Peyer's patch (tissue), 4 donors: ENCODE results near the gene RNF166.

Source experiments
- CTCF ChIP-seq, 6 experiments: fragments of 450-650 bp in 4 of 6; fragments of 200-600 bp in 2 of 6; sonication (generic) in 1 of 6; IDR thresholded peaks; one replicate each; pipeline ENCODE4 v1.5.1; 2017 to 2019; ENCODE audit warnings: antibody characterized with exemption in 6 of 6, mild to moderate bottlenecking in 3 of 6, moderate library complexity in 1 of 6
- POLR2A ChIP-seq, 2 donors: fragments of 450-650 bp; IDR thresholded peaks; one replicate each; pipeline ENCODE4 v1.5.1; 2017; ENCODE audit warnings: antibody characterized with exemption in 2 of 2, mild to moderate bottlenecking in 2 of 2, moderate library complexity in 2 of 2

- TF ChIP-seq CTCF (IDR thresholded peaks at IDR 0.05), result no peak
- no peak for TF ChIP-seq POLR2A (IDR thresholded peaks at IDR 0.05)
These were observed 52.4 kb downstream of the RNF166 start for GRCh38 chr16:88653596-88654362.
